Prostate gland (tissue), 2 donors: Measurements from ENCODE around the gene ZNF609. TPM values are rescaled to one million over a fixed set of nuclear protein-coding genes. Genes with fewer than 3 reads are reported as not detected.
"Not testable (repeated sequence)": the region's sequence is repeated elsewhere in the genome, so short reads cannot be mapped to it uniquely, and the experiment has no call there.

Experiments used
- DNase-seq: peaks from one replicate; pipeline ENCODE4 v3.0.0-alpha.2; 2019; ENCODE audit warnings: low spot score
- H3K27ac ChIP-seq, 2 donors: fragments of 200-600 bp; sonication (generic); 2 replicates each; pipeline ENCODE4 v1.5.1; 2017 to 2019
- H3K27me3 ChIP-seq: fragments of 200-600 bp; sonication (generic); replicated peaks from 2 replicates; pipeline ENCODE4 v1.5.1; 2019; ENCODE audit not compliant: insufficient read depth
- H3K36me3 ChIP-seq, 2 donors: fragments of 200-600 bp; sonication (generic); 1 replicate in 1 of 2; 2 replicates in 1 of 2; pipeline versions ENCODE4 v1.5.1 to v1.8.1; 2017 to 2019
- H3K4me1 ChIP-seq: fragments of 200-600 bp; sonication (generic); replicated peaks from 2 replicates; pipeline ENCODE4 v1.5.1; 2019
- H3K4me3 ChIP-seq, 2 donors: fragments of 200-600 bp; sonication (generic); 2 replicates each; pipeline ENCODE4 v1.5.1; 2017 to 2019
- H3K9me3 ChIP-seq: fragments of 200-600 bp; sonication (generic); 2 replicates; pipeline ENCODE4 v1.5.1; 2017
- CTCF ChIP-seq, 4 experiments: fragments of 200-600 bp in 2 of 4; fragments of 450-650 bp in 2 of 4; sonication (generic) in 2 of 4; IDR thresholded peaks; 1 replicate in 3 of 4; 2 replicates in 1 of 4; pipeline ENCODE4 v1.5.1; 2016 to 2019; ENCODE audit warnings: antibody characterized with exemption in 4 of 4, mild to moderate bottlenecking in 2 of 4, moderate library complexity in 2 of 4
- POLR2A ChIP-seq: fragments of 450-650 bp; IDR thresholded peaks from one replicate; pipeline ENCODE4 v1.6.1; 2016; ENCODE audit warnings: antibody characterized with exemption, mild to moderate bottlenecking
- POLR2AphosphoS5 ChIP-seq: sonication (generic); formaldehyde crosslinking; IDR thresholded peaks from one replicate; pipeline ENCODE4 v1.6.1; 2017; ENCODE audit warnings: antibody characterized with exemption
- WGBS: methylation state at CpG from one replicate; pipeline ENCODE4 v1.1.5; 2018; 5-methylcytosine and 5-hydroxymethylcytosine counted together
- intact Hi-C: fragments of 100-400 bp; cut with DNase I; formaldehyde crosslinking; loops from one replicate; pipeline ENCODE4 v1.14.2; 2022
- total RNA-seq, 2 donors: library from RNA; depleted of rRNA; stranded (reverse); fragments of >200 nt; gene quantifications; one replicate each; pipeline ENCODE4 v1.1.0, GENCODE V29; 2016

The ZNF609 gene
- total RNA-seq, 2 donors from 2014 or later = 29.1 to 45.7 TPM

- peaks cover 3% of the 10 kb centered on the region for H3K4me1 ChIP-seq
- intact Hi-C loops = no loop called here
- no peak overlapping the region for H3K4me3 ChIP-seq
- H3K9me3 ChIP-seq = no peaks in the 10 kb centered on the region
- 50% methylated on average over 4 of the region's 4 CpGs for WGBS
- TF ChIP-seq CTCF (IDR thresholded peaks at IDR 0.05) = no peak
- no peak for TF ChIP-seq POLR2AphosphoS5
- TF ChIP-seq POLR2A = no peak
- DNase-seq = no peak
- H3K36me3 ChIP-seq = no peaks in the 10 kb centered on the region
- H3K27ac ChIP-seq = peak overlapping the region; percentile 32 to 45
- H3K27me3 ChIP-seq = no peaks in the 10 kb centered on the region
Measured at GRCh38 chr15:64634576-64635498, 174.5 kb downstream of the ZNF609 start.

- no peak overlapping the region for H3K4me3 ChIP-seq
- TF ChIP-seq POLR2AphosphoS5 (peak; percentile 38), POLR2A (no peak)
- peaks cover 3% of the 10 kb centered on the region for H3K4me1 ChIP-seq
- 50% methylated on average over 4 of the region's 4 CpGs for WGBS
- H3K27me3 ChIP-seq = no peaks in the 10 kb centered on the region
- intact Hi-C loops = no loop called here
- H3K36me3 ChIP-seq = no peaks in the 10 kb centered on the region
- peak overlapping the region; percentile 42 to 45 for H3K27ac ChIP-seq
- H3K9me3 ChIP-seq = no peaks in the 10 kb centered on the region
- DNase-seq = peak; percentile 45
Measured at GRCh38 chr15:64635499-64636495, 175.4 kb downstream of the ZNF609 start.

GRCh38 chr15:64636556-64636955, 176.2 kb downstream of the ZNF609 start:
- Histone ChIP-seq H3K4me1 (peaks cover 3% of the 10 kb centered on the region), H3K27me3 (no peaks in the 10 kb centered on the region), H3K9me3 (no peaks in the 10 kb centered on the region), H3K4me3 (no peak overlapping the region), H3K36me3 (no peaks in the 10 kb centered on the region), H3K27ac (peak overlapping the region in 1 of 2 donors; percentile 42)
- DNase-seq = no peak
- intact Hi-C loops = no loop called here
- no peak for TF ChIP-seq POLR2A
- no peak for TF ChIP-seq CTCF (IDR thresholded peaks at IDR 0.05)
- no peak for TF ChIP-seq POLR2AphosphoS5
- 97% methylated on average over 3 of the region's 3 CpGs for WGBS

GRCh38 chr15:64637412-64637811, 177.0 kb downstream of the ZNF609 start:
- no peaks in the 10 kb centered on the region for H3K27me3 ChIP-seq
- H3K27ac ChIP-seq = no peak overlapping the region
- H3K4me1 ChIP-seq = peaks cover 3% of the 10 kb centered on the region
- intact Hi-C loops = no loop called here
- no peak overlapping the region for H3K4me3 ChIP-seq
- no peak for DNase-seq
- H3K36me3 ChIP-seq = no peaks in the 10 kb centered on the region
- no peaks in the 10 kb centered on the region for H3K9me3 ChIP-seq
- TF ChIP-seq CTCF (IDR thresholded peaks at IDR 0.05) (no peak), POLR2A (no peak), POLR2AphosphoS5 (no peak)
- 97% methylated on average over 1 of the region's 1 CpG for WGBS

- H3K4me1 ChIP-seq, intact Hi-C loops, H3K36me3 ChIP-seq, H3K9me3 ChIP-seq, H3K27me3 ChIP-seq, H3K4me3 ChIP-seq, DNase-seq: not testable (repeated sequence)
- 92% methylated on average over 4 of the region's 4 CpGs for WGBS
- H3K27ac ChIP-seq = peak overlapping the region in 1 of 2 donors; percentile 61
Measured at GRCh38 chr15:64639744-64640143, 179.4 kb downstream of the ZNF609 start.
